Islet precursor cell (in vitro differentiated cells): ENCODE results near the gene CRYGD.
"Not testable (repeated sequence)": the region's sequence is repeated elsewhere in the genome, so short reads cannot be mapped to it uniquely, and the experiment has no call there.

ENCODE experiments used
- DNase-seq: peaks from one replicate; pipeline ENCODE4 v3.0.0-alpha.2; 2018

The CRYGD gene

GRCh38 chr2:208129744-208130711, 5.7 kb upstream of the CRYGD start, which contains the start of gene CRYGC:
Gene CRYGC, minus strand, starts transcription at chr2:208129828. Its CDS starts 36 bp downstream, at chr2:208129792.
- DNase-seq, result peak; percentile 72

- DNase-seq, result no peak
Measured at GRCh38 chr2:208128136-208128535, 3.8 kb upstream of the CRYGD start.

- DNase-seq, result no peak
Measured at GRCh38 chr2:208127090-208127489, 2.8 kb upstream of the CRYGD start.

GRCh38 chr2:208125251-208125650, 927 bp upstream of the CRYGD start:
- DNase-seq, result no peak

- DNase-seq, result no peak
Measured at GRCh38 chr2:208122248-208122647, 2.1 kb downstream of the CRYGD start.

GRCh38 chr2:208118918-208119317, 5.4 kb downstream of the CRYGD start:
- DNase-seq, result no peak

GRCh38 chr2:208117390-208117789, 6.9 kb downstream of the CRYGD start:
- DNase-seq, result not testable (repeated sequence)

GRCh38 chr2:208112969-208113368, 11.4 kb downstream of the CRYGD start:
- peak; percentile 88 for DNase-seq

GRCh38 chr2:208112273-208112745, 12.0 kb downstream of the CRYGD start:
- not testable (repeated sequence) for DNase-seq

- DNase-seq, result peak; percentile 52
Measured at GRCh38 chr2:208103616-208104015, 20.7 kb downstream of the CRYGD start.

GRCh38 chr2:208101716-208102631, 22.4 kb downstream of the CRYGD start:
- DNase-seq, result no peak

- DNase-seq, result no peak
Measured at GRCh38 chr2:208099682-208100470, 24.4 kb downstream of the CRYGD start.

- DNase-seq, result not testable (repeated sequence)
Measured at GRCh38 chr2:208098701-208099100, 25.6 kb downstream of the CRYGD start.

- no peak for DNase-seq
Measured at GRCh38 chr2:208098267-208098666, 26.1 kb downstream of the CRYGD start.

- no peak for DNase-seq
Measured at GRCh38 chr2:208097801-208098200, 26.5 kb downstream of the CRYGD start.

GRCh38 chr2:208097313-208097712, 27.0 kb downstream of the CRYGD start:
- DNase-seq, result no peak

GRCh38 chr2:208096080-208096479, 28.2 kb downstream of the CRYGD start:
- no peak for DNase-seq

- DNase-seq, result no peak
Measured at GRCh38 chr2:208093128-208093527, 31.2 kb downstream of the CRYGD start.

GRCh38 chr2:208092093-208092832, 32.1 kb downstream of the CRYGD start:
- peak; percentile 28 for DNase-seq

GRCh38 chr2:208090420-208090819, 33.9 kb downstream of the CRYGD start:
- no peak for DNase-seq

GRCh38 chr2:208086029-208086428, 38.3 kb downstream of the CRYGD start:
- no peak for DNase-seq

- no peak for DNase-seq
Measured at GRCh38 chr2:208083807-208084206, 40.5 kb downstream of the CRYGD start.
